Neural crest cell (in vitro differentiated cells): ENCODE measurements around the gene MYO5A. TPM values are rescaled to one million over a fixed set of nuclear protein-coding genes. Genes with fewer than 3 reads are reported as not detected.

Experiments used
- DNase-seq: peaks from one replicate; pipeline ENCODE4 v3.0.0; 2021; ENCODE audit warnings: low read depth, mixed read lengths, low spot score
- H3K27ac Mint-ChIP-seq: one replicate; pipeline ENCODE4 v1.8.0; 2021; ENCODE audit warnings: mild to moderate bottlenecking, mixed read lengths; ENCODE audit not compliant: unreplicated experiment
- H3K27me3 Mint-ChIP-seq: 2 replicates; pipeline ENCODE4 v1.8.0; 2021; ENCODE audit warnings: low read depth, mild to moderate bottlenecking, mixed read lengths
- H3K36me3 Mint-ChIP-seq: 2 replicates; pipeline ENCODE4 v1.8.0; 2021; ENCODE audit warnings: low read depth, mild to moderate bottlenecking, mixed read lengths
- H3K4me1 Mint-ChIP-seq: 2 replicates; pipeline ENCODE4 v1.8.0; 2021; ENCODE audit warnings: mixed read lengths
- H3K4me3 Mint-ChIP-seq: one replicate; pipeline ENCODE4 v1.8.0; 2021; ENCODE audit warnings: mild to moderate bottlenecking, mixed read lengths
- H3K9me3 Mint-ChIP-seq: 2 replicates; pipeline ENCODE4 v1.8.0; 2021; ENCODE audit warnings: mixed read lengths
- total RNA-seq: library from RNA; stranded (reverse); gene quantifications from 2 replicates; pipeline ENCODE4 v1.2.1, GENCODE V29; 2021
- TF ChIP-seq, protein P1 (sequence below): fragments of 200-600 bp; sonication (generic); conservative IDR thresholded peaks from 2 replicates; pipeline ENCODE4 v1.5.0; 2021; ENCODE audit warnings: antibody characterized with exemption, mild to moderate bottlenecking

The MYO5A gene
- total RNA-seq, 1 donor from 2014 or later, result 29.1 TPM

DNA sequence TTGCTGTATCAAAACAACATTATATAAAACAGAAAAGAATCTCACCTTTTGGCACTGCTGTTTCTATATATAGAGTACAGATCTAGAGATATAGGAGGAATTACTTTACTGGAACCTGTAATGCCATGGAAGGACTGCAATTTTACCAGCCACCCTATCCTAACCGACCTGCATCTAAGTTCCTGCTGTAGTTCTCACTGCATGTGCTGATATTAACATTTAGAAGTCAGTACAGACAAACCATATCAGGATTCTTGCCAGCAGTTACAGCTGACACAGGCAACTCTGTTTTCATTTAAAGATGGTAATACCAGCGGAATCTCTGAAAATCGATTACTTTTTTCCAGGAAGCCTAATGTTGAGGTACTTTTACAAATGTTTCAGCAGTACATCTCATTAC lies 159.7 kb downstream of the MYO5A start:
- no peaks in the 10 kb centered on the region for H3K27me3 Mint-ChIP-seq
- H3K4me1 Mint-ChIP-seq, result no peaks in the 10 kb centered on the region
- H3K27ac Mint-ChIP-seq, result no peak overlapping the region
- peaks cover 10% of the 10 kb centered on the region for H3K36me3 Mint-ChIP-seq
- no peak overlapping the region for H3K4me3 Mint-ChIP-seq
- DNase-seq, result no peak
- TF ChIP-seq, protein P1, sequence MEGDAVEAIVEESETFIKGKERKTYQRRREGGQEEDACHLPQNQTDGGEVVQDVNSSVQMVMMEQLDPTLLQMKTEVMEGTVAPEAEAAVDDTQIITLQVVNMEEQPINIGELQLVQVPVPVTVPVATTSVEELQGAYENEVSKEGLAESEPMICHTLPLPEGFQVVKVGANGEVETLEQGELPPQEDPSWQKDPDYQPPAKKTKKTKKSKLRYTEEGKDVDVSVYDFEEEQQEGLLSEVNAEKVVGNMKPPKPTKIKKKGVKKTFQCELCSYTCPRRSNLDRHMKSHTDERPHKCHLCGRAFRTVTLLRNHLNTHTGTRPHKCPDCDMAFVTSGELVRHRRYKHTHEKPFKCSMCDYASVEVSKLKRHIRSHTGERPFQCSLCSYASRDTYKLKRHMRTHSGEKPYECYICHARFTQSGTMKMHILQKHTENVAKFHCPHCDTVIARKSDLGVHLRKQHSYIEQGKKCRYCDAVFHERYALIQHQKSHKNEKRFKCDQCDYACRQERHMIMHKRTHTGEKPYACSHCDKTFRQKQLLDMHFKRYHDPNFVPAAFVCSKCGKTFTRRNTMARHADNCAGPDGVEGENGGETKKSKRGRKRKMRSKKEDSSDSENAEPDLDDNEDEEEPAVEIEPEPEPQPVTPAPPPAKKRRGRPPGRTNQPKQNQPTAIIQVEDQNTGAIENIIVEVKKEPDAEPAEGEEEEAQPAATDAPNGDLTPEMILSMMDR, result no peak
- no peaks in the 10 kb centered on the region for H3K9me3 Mint-ChIP-seq

DNA sequence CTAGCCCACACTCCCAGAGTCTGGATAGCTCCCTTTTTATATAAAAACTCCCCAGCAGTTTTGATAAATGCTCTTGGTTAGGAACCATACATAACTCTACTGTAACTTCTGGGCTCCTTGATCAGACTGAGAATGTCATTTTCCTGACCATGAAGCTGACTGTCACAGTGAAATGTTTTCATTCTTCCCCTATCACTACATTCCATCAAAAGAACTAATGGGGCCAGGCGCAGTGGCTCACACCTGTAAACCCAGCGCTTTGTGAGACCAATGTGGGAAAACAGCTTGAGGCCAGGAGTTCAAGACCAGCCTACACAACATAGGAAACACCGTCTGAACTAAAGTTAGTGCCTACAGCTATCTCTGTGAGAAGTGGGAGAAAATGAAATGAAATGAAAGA lies 160.3 kb downstream of the MYO5A start:
- no peak for DNase-seq
- Mint-ChIP-seq H3K27ac (no peak overlapping the region), H3K4me1 (no peaks in the 10 kb centered on the region), H3K36me3 (peaks cover 11% of the 10 kb centered on the region), H3K27me3 (no peaks in the 10 kb centered on the region), H3K4me3 (no peak overlapping the region), H3K9me3 (no peaks in the 10 kb centered on the region)
- TF ChIP-seq, protein P1, result no peak

DNA sequence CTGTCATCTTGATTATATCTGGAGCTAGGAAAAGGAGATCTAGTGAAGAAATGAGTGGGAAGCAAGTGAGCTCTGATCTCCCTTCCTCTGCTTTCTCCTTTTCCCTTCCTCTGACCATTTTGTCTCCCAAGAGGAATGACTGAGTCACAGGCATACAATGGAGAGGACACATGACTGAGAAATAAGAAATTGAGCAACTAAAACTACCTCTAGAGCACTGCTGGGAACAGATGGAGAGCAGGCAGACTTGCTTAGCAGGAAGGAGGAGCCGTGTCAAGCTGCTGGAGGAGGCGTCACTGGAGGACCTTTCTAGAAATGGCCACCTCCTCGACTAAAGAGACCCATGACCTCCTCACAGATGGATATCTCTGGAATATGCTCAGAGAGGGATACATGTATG lies 166.2 kb downstream of the MYO5A start:
- TF ChIP-seq, protein P1, result no peak
- no peak for DNase-seq
- Mint-ChIP-seq H3K27me3 (no peaks in the 10 kb centered on the region), H3K4me1 (peaks cover 9% of the 10 kb centered on the region), H3K4me3 (no peak overlapping the region), H3K36me3 (peaks cover 19% of the 10 kb centered on the region), H3K9me3 (no peaks in the 10 kb centered on the region), H3K27ac (no peak overlapping the region)

DNA sequence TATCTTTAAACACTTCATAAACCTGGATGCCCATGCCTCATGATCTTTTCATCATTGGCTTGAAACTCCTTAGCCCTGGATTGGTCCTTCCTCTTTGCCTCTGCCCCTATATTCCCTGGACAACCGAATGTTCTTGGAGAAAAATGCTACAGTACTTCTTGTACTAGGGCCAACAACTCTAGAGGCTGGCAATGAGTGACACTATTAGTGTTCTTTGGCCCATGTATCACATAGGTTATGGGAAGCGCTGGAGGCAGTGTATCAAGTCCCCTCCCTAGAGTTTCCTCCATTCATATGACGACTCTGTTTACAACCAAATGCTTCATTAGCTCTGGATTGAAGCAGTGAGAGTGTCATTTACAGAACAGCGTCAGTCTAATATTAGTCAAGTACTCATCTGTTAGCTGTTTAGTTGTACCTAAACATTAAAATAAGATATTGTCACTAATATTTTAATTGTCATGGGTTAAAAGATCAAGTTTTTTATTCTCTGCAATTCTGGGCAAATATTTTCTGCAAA lies 166.6 kb downstream of the MYO5A start:
- no peaks in the 10 kb centered on the region for H3K9me3 Mint-ChIP-seq
- no peak for DNase-seq
- H3K27me3 Mint-ChIP-seq, result no peaks in the 10 kb centered on the region
- TF ChIP-seq, protein P1, result no peak
- peaks cover 9% of the 10 kb centered on the region for H3K4me1 Mint-ChIP-seq
- peaks cover 19% of the 10 kb centered on the region for H3K36me3 Mint-ChIP-seq
- H3K27ac Mint-ChIP-seq, result no peak overlapping the region
- H3K4me3 Mint-ChIP-seq, result no peak overlapping the region

DNA sequence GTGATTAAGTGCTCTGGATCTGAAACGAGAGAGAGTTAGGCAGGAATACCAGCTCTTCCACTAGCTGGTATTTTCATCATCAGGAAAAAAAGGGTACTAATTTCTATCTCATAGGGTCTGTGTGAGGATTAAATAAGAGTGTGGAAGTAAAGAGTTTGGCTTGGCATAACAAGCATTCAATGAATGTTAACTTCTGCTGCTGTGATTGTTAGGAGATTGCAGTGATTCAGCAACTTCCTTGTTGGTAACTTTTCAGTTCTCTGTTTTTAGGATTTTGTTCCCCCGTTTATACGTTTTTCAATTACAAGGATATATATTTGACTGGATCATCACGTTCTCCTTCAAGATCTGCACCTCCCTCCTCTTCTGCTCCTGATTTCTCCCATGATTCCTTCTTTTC lies 167.2 kb downstream of the MYO5A start:
- DNase-seq, result no peak
- H3K9me3 Mint-ChIP-seq, result no peaks in the 10 kb centered on the region
- H3K4me1 Mint-ChIP-seq, result peaks cover 9% of the 10 kb centered on the region
- TF ChIP-seq, protein P1, result no peak
- no peak overlapping the region for H3K4me3 Mint-ChIP-seq
- H3K27ac Mint-ChIP-seq, result no peak overlapping the region
- peaks cover 19% of the 10 kb centered on the region for H3K36me3 Mint-ChIP-seq
- no peaks in the 10 kb centered on the region for H3K27me3 Mint-ChIP-seq
